Smooth muscle cell (in vitro differentiated cells): ENCODE measurements around the gene NPIPB8. TPM values are rescaled to one million over a fixed set of nuclear protein-coding genes. Genes with fewer than 3 reads are reported as not detected.
"Not testable (repeated sequence)": the region's sequence is repeated elsewhere in the genome, so short reads cannot be mapped to it uniquely, and the experiment has no call there.

Experiments used
- DNase-seq: peaks from one replicate; lab custom pipeline; 2025; ENCODE audit not compliant: unreplicated experiment; lab: John Stamatoyannopoulos, UW
- H2AFZ ChIP-seq: fragments of 200-600 bp; sonication (generic); 2 replicates; pipeline ENCODE4 v1.6.0; 2016; ENCODE audit warnings: antibody characterized with exemption, low read depth, mild to moderate bottlenecking
- H3F3A ChIP-seq: fragments of 200-600 bp; sonication (generic); 2 replicates; pipeline ENCODE4 v1.6.0; 2017; ENCODE audit warnings: antibody characterized with exemption, low read depth
- H3K27ac ChIP-seq: fragments of 200-600 bp; sonication (generic); 2 replicates; pipeline ENCODE4 v1.5.1; 2016; ENCODE audit warnings: low read depth, mild to moderate bottlenecking
- H3K27me3 ChIP-seq: fragments of 200-600 bp; sonication (generic); 2 replicates; pipeline ENCODE4 v1.6.1; 2016; ENCODE audit warnings: low read depth, mild to moderate bottlenecking
- H3K36me3 ChIP-seq: fragments of 200-600 bp; sonication (generic); 2 replicates; pipeline ENCODE4 v1.5.1; 2016; ENCODE audit warnings: low read depth
- H3K4me1 ChIP-seq: fragments of 200-600 bp; sonication (generic); 2 replicates; pipeline ENCODE4 v1.5.1; 2016; ENCODE audit warnings: low read depth
- H3K4me2 ChIP-seq: fragments of 200-600 bp; sonication (generic); 2 replicates; pipeline ENCODE4 v1.6.0; 2016; ENCODE audit warnings: mild to moderate bottlenecking
- H3K4me3 ChIP-seq: fragments of 200-600 bp; sonication (generic); 2 replicates; pipeline ENCODE4 v1.5.1; 2016; ENCODE audit warnings: mild to moderate bottlenecking
- H3K79me2 ChIP-seq: fragments of 200-600 bp; sonication (generic); 2 replicates; pipeline ENCODE4 v1.6.0; 2016; ENCODE audit warnings: low read depth, mild to moderate bottlenecking
- H3K9ac ChIP-seq: fragments of 200-600 bp; sonication (generic); 2 replicates; pipeline ENCODE4 v1.6.0; 2016; ENCODE audit warnings: low read depth
- H3K9me3 ChIP-seq: fragments of 200-600 bp; sonication (generic); replicated peaks from 2 replicates; pipeline ENCODE4 v1.5.1; 2016; ENCODE audit warnings: low read depth
- H4K20me1 ChIP-seq: fragments of 200-600 bp; sonication (generic); 2 replicates; pipeline ENCODE4 v1.6.0; 2016; ENCODE audit warnings: low read depth
- CTCF ChIP-seq: fragments of 200-600 bp; sonication (generic); IDR thresholded peaks from 2 replicates; pipeline ENCODE4 v1.5.1; 2017; ENCODE audit warnings: borderline replicate concordance, mild to moderate bottlenecking, antibody characterized with exemption; ENCODE audit not compliant: insufficient read depth, poor library complexity, severe bottlenecking
- WGBS: methylation state at CpG from one replicate; pipeline ENCODE4 v1.1.7; 2016; ENCODE audit warnings: low lambda C conversion rate; 5-methylcytosine and 5-hydroxymethylcytosine counted together
- polyA plus RNA-seq: library from polyadenylated mRNA; unstranded; fragments of >200 nt; fragmentation: Nextera tagmentation; extraction: Ambion mirVana; gene quantifications from 2 replicates; pipeline ENCODE4 v1.2.1, GENCODE V29; 2016
- total RNA-seq: library from RNA; depleted of rRNA; stranded (reverse); fragments of >200 nt; gene quantifications from 2 replicates; pipeline ENCODE4 v1.2.3, GENCODE V29; 2014

The NPIPB8 gene
- total RNA-seq (not detected in 2 replicates), polyA plus RNA-seq (0.58 TPM in 1 of 2 replicates, not detected in the other)

GRCh38 chr16:28637765-28638164, at the start of gene NPIPB8:
Gene NPIPB8 (plus strand): TSS chr16:28638065. CDS start chr16:28638361, 296 bp downstream.
- H2AFZ ChIP-seq, H3F3A ChIP-seq, H3K4me3 ChIP-seq, H3K4me1 ChIP-seq, H3K27me3 ChIP-seq, H3K9ac ChIP-seq, H3K36me3 ChIP-seq, H4K20me1 ChIP-seq, H3K27ac ChIP-seq, H3K79me2 ChIP-seq, H3K4me2 ChIP-seq, H3K9me3 ChIP-seq, DNase-seq: not testable (repeated sequence)
- WGBS = no CpG with 5 or more reads among the region's 1 CpG

GRCh38 chr16:28589069-28589468, 48.8 kb upstream of the NPIPB8 start:
- WGBS = 99% methylated on average over 8 of the region's 8 CpGs

GRCh38 chr16:28589930-28590329, 47.9 kb upstream of the NPIPB8 start:
- Histone ChIP-seq H3F3A (no peaks in the 10 kb centered on the region), H3K36me3 (no peaks in the 10 kb centered on the region), H2AFZ (no peak overlapping the region), H3K4me1 (no peaks in the 10 kb centered on the region), H3K9me3 (no peaks in the 10 kb centered on the region), H3K27ac (no peak overlapping the region), H3K9ac (no peak overlapping the region), H4K20me1 (no peaks in the 10 kb centered on the region), H3K4me3 (no peak overlapping the region), H3K4me2 (no peak overlapping the region), H3K79me2 (no peaks in the 10 kb centered on the region), H3K27me3 (no peaks in the 10 kb centered on the region)
- WGBS = 96% methylated on average over 13 of the region's 13 CpGs
- DNase-seq = no peak
- TF ChIP-seq CTCF = no peak

More at GRCh38 chr16:28589069-28589468, 48.8 kb upstream of the NPIPB8 start:
- Histone ChIP-seq H3K9ac (no peak overlapping the region), H2AFZ (no peak overlapping the region), H3K4me2 (no peak overlapping the region), H3K9me3 (no peaks in the 10 kb centered on the region), H3K36me3 (no peaks in the 10 kb centered on the region), H3K27ac (no peak overlapping the region), H3K4me1 (no peaks in the 10 kb centered on the region), H3K79me2 (no peaks in the 10 kb centered on the region), H3F3A (no peaks in the 10 kb centered on the region), H3K4me3 (no peak overlapping the region), H4K20me1 (no peaks in the 10 kb centered on the region), H3K27me3 (no peaks in the 10 kb centered on the region)
- DNase-seq = no peak
- no peak for TF ChIP-seq CTCF

GRCh38 chr16:28590384-28591340, 47.2 kb upstream of the NPIPB8 start:
- Histone ChIP-seq H3K27ac (no peak overlapping the region), H3K4me2 (no peak overlapping the region), H3K79me2 (no peaks in the 10 kb centered on the region), H3K4me3 (no peak overlapping the region), H3F3A (no peaks in the 10 kb centered on the region), H2AFZ (no peak overlapping the region), H3K9me3 (no peaks in the 10 kb centered on the region), H4K20me1 (no peaks in the 10 kb centered on the region), H3K4me1 (no peaks in the 10 kb centered on the region), H3K9ac (no peak overlapping the region), H3K36me3 (no peaks in the 10 kb centered on the region), H3K27me3 (no peaks in the 10 kb centered on the region)
- DNase-seq = no peak
- 96% methylated on average over 22 of the region's 22 CpGs for WGBS
- TF ChIP-seq CTCF = no peak
